Heart left ventricle (tissue), 16 donors: Measurements from ENCODE around the gene PALD1. TPM values are rescaled to one million over a fixed set of nuclear protein-coding genes. Genes with fewer than 3 reads are reported as not detected.
A peak's percentile ranks its signal among the peaks of the same experiment; 100 is the strongest.
"Not testable (repeated sequence)": the region's sequence is repeated elsewhere in the genome, so short reads cannot be mapped to it uniquely, and the experiment has no call there.

Experiments
- ATAC-seq, 4 donors: fragments of 200-7000 bp; cut with Tn5 transposase; one replicate each; pipeline ENCODE4 v1.9.1; 2020 to 2022; ENCODE audit warnings: moderate library complexity in 4 of 4, mild to moderate bottlenecking in 3 of 4, moderate number of reproducible peaks in 1 of 4
- DNase-seq, 5 donors: peaks; one replicate each; pipeline ENCODE4 v3.0.0-alpha.2; 2020
- H3K27ac ChIP-seq, 12 donors: fragments of 200-600 bp; sonication (generic) in 4 of 12; one replicate each; pipeline versions ENCODE4 v1.5.0 to v1.8.0; 2016 to 2022; ENCODE audit warnings: mild to moderate bottlenecking in 2 of 12
- H3K27me3 ChIP-seq, 9 donors: fragments of 200-600 bp; sonication (generic) in 2 of 9; one replicate each; pipeline versions ENCODE4 v1.5.1 to v1.8.0; 2016 to 2022; ENCODE audit warnings: mild to moderate bottlenecking in 3 of 9
- H3K36me3 ChIP-seq, 9 donors: fragments of 200-600 bp; sonication (generic) in 2 of 9; one replicate each; pipeline versions ENCODE4 v1.5.0 to v1.8.0; 2018 to 2022; ENCODE audit warnings: mild to moderate bottlenecking in 2 of 9
- H3K4me1 ChIP-seq, 12 donors: fragments of 200-600 bp; sonication (generic) in 4 of 12; one replicate each; pipeline versions ENCODE4 v1.5.0 to v1.8.0; 2016 to 2022; ENCODE audit warnings: mild to moderate bottlenecking in 3 of 12
- H3K4me3 ChIP-seq, 12 donors: fragments of 200-600 bp; sonication (generic) in 4 of 12; one replicate each; pipeline versions ENCODE4 v1.5.0 to v1.8.0; 2017 to 2022; ENCODE audit warnings: mild to moderate bottlenecking in 9 of 12, moderate library complexity in 4 of 12
- H3K9me3 ChIP-seq, 12 donors: fragments of 200-600 bp; sonication (generic) in 4 of 12; one replicate each; pipeline versions ENCODE4 v1.5.0 to v1.8.0; 2016 to 2022; ENCODE audit warnings: mild to moderate bottlenecking in 1 of 12
- CTCF ChIP-seq, 12 donors: fragments of 200-600 bp; sonication (generic) in 4 of 12; IDR thresholded peaks; one replicate each; pipeline versions ENCODE4 v1.5.0 to v1.8.0; 2018 to 2022; ENCODE audit warnings: antibody characterized with exemption in 12 of 12, mild to moderate bottlenecking in 5 of 12
- POLR2A ChIP-seq, 2 donors: fragments of 450-650 bp; IDR thresholded peaks; one replicate each; pipeline ENCODE4 v1.6.1; 2017; ENCODE audit warnings: antibody characterized with exemption in 2 of 2, mild to moderate bottlenecking in 2 of 2, moderate library complexity in 2 of 2
- WGBS, 4 donors: extraction: QIAGEN DNeasy Blood & Tissue Kit in 2 of 4; methylation state at CpG; one replicate each; pipeline versions ENCODE4 v1.1.5 to v1.1.7; 2013 to 2018; 5-methylcytosine and 5-hydroxymethylcytosine counted together
- intact Hi-C, 10 donors: fragments of 100-400 bp; cut with DNase I; formaldehyde crosslinking; loops; one replicate each; pipeline versions ENCODE4 v1.11.1 to v1.14.2; 2022
- polyA plus RNA-seq, 2 donors: library from polyadenylated mRNA; stranded (reverse); fragments of 200-250 nt; gene quantifications; one replicate each; pipeline ENCODE4 v1.2.3, GENCODE V29; 2013
- total RNA-seq, 9 donors: library from RNA; depleted of rRNA in 2 of 9; stranded (reverse); fragments of >200 nt in 2 of 9; fragmentation: NEBNext Ultra II Directional in 3 of 9; extraction: Animal tissue kit (Norgen Biotek cat#: 25700) in 3 of 9; gene quantifications; one replicate each; pipeline versions ENCODE4 v1.1.0 to v1.2.4, GENCODE V29; 2016 to 2023
- donor health status: ischemic (EF 13 %, LVEDD 7.1; RV severe dilation, severe dysfunction).
- donor health status: healthy with polysubstance abuse.
- donor health status: DM: no; HTN: yes; CAD: no.
- donor health status: DM: no; HTN: no; CAD: no.
- donor health status: ischemic (EF 25% LVEDD 6.9; RV normal size, moderate dysfunction).
- donor health status: ischemic (EF 25% LVEDD 5.7; RV mildly dilated, moderate dysfunction).
- donor health status: healthy.
- donor health status: DM: yes; HTN: yes; CAD: no.
- donor health status: ischemic (EF 35%, LVEDD 5.7; RV mildly dilated, moderate dysfunction).
- donor health status: nonischemic (EF 11% LVEDD 7.7; RV severe dilation, severe dysfunction).
- donor health status: DM: yes; HTN: yes; CAD: no.
- donor health status: PGD.
- donor health status: ischemic (EF 29% LVEDD 5.4; RV normal size, mild dysfunction).
- donor health status: nonischemic (EF 23%, LVEDD 6.1; RV moderate dilation, normal function).

PALD1 gene
- total and polyA plus RNA-seq, 11 donors: 2.7 to 12.3 (median 5.5) TPM

GRCh38 chr10:70481831-70482530 is 3.4 kb downstream of the PALD1 start:
- Histone ChIP-seq H3K36me3 (peaks cover 0 to 8% (median 0%) of the 10 kb centered on the region in 9 donors), H3K4me3 (peak overlapping the region in 1 of 12 donors; percentile 3), H3K27ac (peak overlapping the region in 11 of 12 donors; percentile 65 to 89 (median 72)), H3K4me1 (peaks cover 12 to 73% (median 61%) of the 10 kb centered on the region in 12 donors), H3K9me3 (no peaks in the 10 kb centered on the region), H3K27me3 (no peaks in the 10 kb centered on the region)
- TF ChIP-seq POLR2A (IDR thresholded peaks at IDR 0.05) (no peak), CTCF (IDR thresholded peaks at IDR 0.05) (peak in 4 of 12 donors; percentile 11 to 41 (median 27))
- intact Hi-C loops: no loop called here
- DNase-seq (peak in 4 of 5 donors; percentile 81 to 88 (median 86)), ATAC-seq (peak; percentile 78 to 87 (median 84))
- 10 to 19% (median 16%) methylated on average over 7 of the region's 7 CpGs for WGBS, 4 donors

GRCh38 chr10:70482982-70483760 is 4.6 kb downstream of the PALD1 start:
- H3K9me3 ChIP-seq: no peaks in the 10 kb centered on the region

GRCh38 chr10:70483872-70484271 is 5.3 kb downstream of the PALD1 start:
- Histone ChIP-seq H3K4me1 (peaks cover 12 to 56% (median 51%) of the 10 kb centered on the region in 12 donors), H3K27ac (peak overlapping the region in 11 of 12 donors; percentile 65 to 89 (median 72))
- WGBS, 4 donors: 80 to 87% (median 82%) methylated on average over 6 of the region's 6 CpGs
- ATAC-seq, H3K36me3 ChIP-seq, H3K4me3 ChIP-seq, H3K27me3 ChIP-seq, H3K9me3 ChIP-seq, intact Hi-C loops: not testable (repeated sequence)
- peak in 1 of 5 donors; percentile 1 for DNase-seq

More at GRCh38 chr10:70482982-70483760, 4.6 kb downstream of the PALD1 start:
- WGBS, 4 donors: 54 to 62% (median 60%) methylated on average over 7 to 8 of the region's 8 CpGs
- H3K27ac ChIP-seq: peak overlapping the region in 11 of 12 donors; percentile 65 to 89 (median 72)
- no peak overlapping the region for H3K4me3 ChIP-seq
- peaks cover 12 to 61% (median 53%) of the 10 kb centered on the region in 12 donors for H3K4me1 ChIP-seq
- peaks cover 0 to 8% (median 0%) of the 10 kb centered on the region in 9 donors for H3K36me3 ChIP-seq
- no peak for TF ChIP-seq CTCF (IDR thresholded peaks at IDR 0.05)
- no peak for TF ChIP-seq POLR2A (IDR thresholded peaks at IDR 0.05)
- intact Hi-C loops: no loop called here
- ATAC-seq (no peak), DNase-seq (peak in 1 of 5 donors; percentile 30)
- no peaks in the 10 kb centered on the region for H3K27me3 ChIP-seq

GRCh38 chr10:70487824-70488223 is 9.3 kb downstream of the PALD1 start:
- DNase-seq (peak in 1 of 5 donors; percentile 3), ATAC-seq (no peak)
- Histone ChIP-seq H3K9me3 (no peaks in the 10 kb centered on the region), H3K36me3 (peaks cover 0 to 8% (median 0%) of the 10 kb centered on the region in 9 donors), H3K27ac (no peak overlapping the region), H3K4me1 (peaks cover under 1 to 20% (median 16%) of the 10 kb centered on the region in 12 donors), H3K27me3 (no peaks in the 10 kb centered on the region), H3K4me3 (no peak overlapping the region)
- intact Hi-C loops: no loop called here
- WGBS, 4 donors: 81 to 93% (median 89%) methylated on average over 3 of the region's 3 CpGs
- TF ChIP-seq CTCF (IDR thresholded peaks at IDR 0.05) (no peak), POLR2A (IDR thresholded peaks at IDR 0.05) (no peak)
